ENCODE measurements around the gene GC. TPM values are rescaled to one million over a fixed set of nuclear protein-coding genes. Genes with fewer than 3 reads are reported as not detected.
A peak's percentile ranks its signal among the peaks of the same experiment; 100 is the strongest.
"Not testable (repeated sequence)": the region's sequence is repeated elsewhere in the genome, so short reads cannot be mapped to it uniquely, and the experiment has no call there.

Gene GC
- polyA plus RNA-seq, 3 donors from 2014 or later, result not detected

DNA sequence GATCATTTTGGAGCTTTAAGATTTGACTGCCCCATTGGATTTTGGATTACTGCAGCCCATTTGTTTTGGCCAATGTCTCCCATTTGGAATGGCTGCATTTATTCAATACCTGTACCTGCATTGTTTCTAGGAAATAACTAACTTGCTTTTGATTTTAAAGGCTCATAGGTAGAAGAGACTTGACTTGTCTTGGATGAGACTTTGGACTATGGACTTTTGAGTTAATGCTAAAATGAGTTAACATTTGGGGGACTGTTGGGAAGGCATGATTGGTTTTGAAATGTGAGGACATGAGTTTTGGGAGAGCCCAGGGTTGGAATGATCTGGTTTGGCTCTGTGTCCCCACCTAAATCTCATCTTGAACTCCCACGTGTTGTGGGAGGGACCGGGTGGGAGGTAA is 45.1 kb downstream of the GC start:
- not testable (repeated sequence) for H3K9me3 Mint-ChIP-seq; H3K27ac Mint-ChIP-seq; H3K4me3 Mint-ChIP-seq; H3K36me3 Mint-ChIP-seq; H3K4me1 Mint-ChIP-seq; H3K27me3 Mint-ChIP-seq (ENCODE audit: low read depth in 3 of 3); DNase-seq

DNA sequence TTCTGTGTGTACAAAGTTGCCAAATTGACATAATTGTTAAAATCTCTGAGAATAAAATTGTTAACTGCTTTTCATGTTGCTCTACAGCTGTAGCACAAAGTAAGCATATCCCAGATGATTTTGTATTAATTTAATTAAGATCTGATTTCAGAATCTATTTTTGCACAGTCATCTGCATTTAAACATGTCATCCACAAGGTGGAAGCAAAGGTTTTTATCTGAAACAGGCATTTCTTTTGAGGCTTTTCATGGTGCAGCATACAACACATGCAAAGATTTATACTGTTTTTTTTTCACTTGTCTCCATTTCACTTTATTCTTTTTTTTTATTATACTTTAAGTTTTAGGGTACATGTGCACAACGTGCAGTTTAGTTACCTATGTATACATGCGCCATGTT is 51.2 kb downstream of the GC start:
- peaks cover 0 to 5% (median 0%) of the 10 kb centered on the region in 3 donors for H3K27me3 Mint-ChIP-seq (ENCODE audit: low read depth in 3 of 3)
- no peaks in the 10 kb centered on the region for H3K9me3 Mint-ChIP-seq
- H3K4me3 Mint-ChIP-seq, result no peak overlapping the region
- no peak for DNase-seq
- H3K27ac Mint-ChIP-seq, result no peak overlapping the region
- H3K36me3 Mint-ChIP-seq, result no peaks in the 10 kb centered on the region
- H3K4me1 Mint-ChIP-seq, result no peaks in the 10 kb centered on the region

DNA sequence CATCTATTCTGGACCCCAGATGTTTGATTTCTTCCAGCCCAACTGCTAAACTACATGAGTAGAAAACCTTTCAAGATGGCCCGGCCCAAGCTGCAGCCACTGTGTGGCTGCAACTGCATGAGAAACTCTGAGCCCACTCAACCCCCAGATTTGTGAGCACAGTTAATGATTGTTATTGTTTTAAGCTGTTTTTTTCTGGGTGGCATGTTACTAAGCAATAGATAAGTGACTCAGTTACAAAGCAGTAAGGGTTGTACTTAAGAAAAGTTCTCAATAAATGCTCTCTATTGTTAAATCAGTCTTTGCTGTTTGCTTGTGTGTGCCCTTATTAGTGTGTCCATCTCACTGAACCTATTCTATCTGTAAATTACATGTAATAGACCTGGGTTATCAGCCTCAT is 51.8 kb downstream of the GC start:
- Mint-ChIP-seq H3K36me3 (no peaks in the 10 kb centered on the region), H3K4me3 (no peak overlapping the region), H3K27ac (no peak overlapping the region), H3K9me3 (no peaks in the 10 kb centered on the region), H3K4me1 (no peaks in the 10 kb centered on the region), H3K27me3 (ENCODE audit: low read depth in 3 of 3) (peaks cover 0 to 5% (median 0%) of the 10 kb centered on the region in 3 donors)
- DNase-seq, result no peak

DNA sequence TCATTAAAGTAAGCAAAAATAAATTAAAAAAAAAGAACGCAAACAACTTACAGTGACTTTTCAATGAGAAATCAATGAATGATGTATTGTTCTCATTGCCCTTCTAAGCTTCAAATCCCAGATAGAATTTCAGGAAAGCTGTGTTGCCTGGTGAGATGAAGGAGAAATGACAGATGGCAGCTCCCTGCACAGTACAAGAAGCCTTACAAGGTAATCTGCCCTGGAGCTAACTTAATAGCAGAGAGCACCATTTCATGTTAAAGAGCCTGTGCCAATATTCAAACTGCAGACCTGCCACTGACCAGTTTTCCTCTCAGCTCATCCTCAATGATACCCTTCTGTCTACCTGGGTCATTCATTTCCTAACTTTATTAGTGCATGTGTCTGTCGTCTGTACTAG is 54.0 kb downstream of the GC start:
- Mint-ChIP-seq H3K27me3 (ENCODE audit: low read depth in 3 of 3) (peaks cover 3 to 8% (median 8%) of the 10 kb centered on the region in 3 donors), H3K4me1 (no peaks in the 10 kb centered on the region), H3K36me3 (no peaks in the 10 kb centered on the region), H3K27ac (no peak overlapping the region), H3K9me3 (no peaks in the 10 kb centered on the region), H3K4me3 (no peak overlapping the region)
- no peak for DNase-seq

DNA sequence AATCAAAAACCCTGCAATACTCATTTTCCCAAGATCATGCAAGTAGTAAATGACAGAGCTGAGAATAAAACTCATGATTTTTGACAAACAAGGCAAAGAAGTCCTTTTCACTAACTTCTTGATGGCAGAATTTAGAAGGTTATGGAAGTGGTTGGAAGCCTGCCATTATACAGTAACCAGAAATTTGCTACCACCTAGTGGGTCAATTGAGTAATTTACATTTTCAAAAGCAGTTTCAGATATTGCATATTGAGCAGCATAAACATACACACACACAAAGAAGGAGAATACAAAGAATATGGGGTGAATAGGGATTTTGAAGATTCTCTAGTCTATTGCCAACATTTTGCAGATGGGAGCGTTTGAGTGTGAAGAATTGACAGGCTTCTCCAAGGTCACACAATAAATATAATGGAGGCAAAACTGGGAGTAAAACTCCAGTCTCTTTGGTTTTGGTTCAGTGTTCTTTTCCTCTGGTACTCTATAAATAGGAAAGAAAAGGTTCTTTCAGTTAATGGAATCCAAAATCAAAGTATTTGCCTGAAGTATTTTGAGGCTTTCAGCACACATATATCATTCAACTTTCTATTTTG is 70.2 kb downstream of the GC start:
- Mint-ChIP-seq H3K4me3 (no peak overlapping the region), H3K27ac (no peak overlapping the region), H3K27me3 (ENCODE audit: low read depth in 3 of 3) (peaks cover 1 to 6% (median 3%) of the 10 kb centered on the region in 3 donors), H3K9me3 (no peaks in the 10 kb centered on the region), H3K36me3 (no peaks in the 10 kb centered on the region), H3K4me1 (no peaks in the 10 kb centered on the region)
- DNase-seq, result peak; percentile 14 to 35 (median 17)

DNA sequence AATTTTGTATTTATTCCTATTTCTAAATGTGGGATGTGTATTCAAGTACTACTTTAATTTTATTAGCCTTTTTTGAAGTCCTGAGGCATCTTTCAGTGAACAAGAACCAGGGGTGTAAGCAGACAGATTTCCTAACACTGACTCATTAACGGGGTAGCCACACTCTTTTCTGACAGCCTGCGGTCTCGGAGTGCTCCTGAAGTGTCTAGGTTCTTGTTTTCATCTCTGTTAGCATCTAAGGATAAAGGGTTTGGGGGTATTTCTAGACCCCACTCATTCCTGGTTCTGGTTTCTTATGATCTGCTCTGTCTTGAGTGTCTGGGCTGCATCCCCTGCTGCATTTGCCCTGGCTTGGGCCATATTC is 71.9 kb downstream of the GC start:
- Mint-ChIP-seq H3K27ac (no peak overlapping the region), H3K4me1 (no peaks in the 10 kb centered on the region), H3K9me3 (peaks cover 0 to 1% (median 0%) of the 10 kb centered on the region in 6 donors), H3K27me3 (ENCODE audit: low read depth in 3 of 3) (peaks cover 0 to 2% (median 0%) of the 10 kb centered on the region in 3 donors), H3K36me3 (no peaks in the 10 kb centered on the region), H3K4me3 (no peak overlapping the region)
- DNase-seq, result no peak

DNA sequence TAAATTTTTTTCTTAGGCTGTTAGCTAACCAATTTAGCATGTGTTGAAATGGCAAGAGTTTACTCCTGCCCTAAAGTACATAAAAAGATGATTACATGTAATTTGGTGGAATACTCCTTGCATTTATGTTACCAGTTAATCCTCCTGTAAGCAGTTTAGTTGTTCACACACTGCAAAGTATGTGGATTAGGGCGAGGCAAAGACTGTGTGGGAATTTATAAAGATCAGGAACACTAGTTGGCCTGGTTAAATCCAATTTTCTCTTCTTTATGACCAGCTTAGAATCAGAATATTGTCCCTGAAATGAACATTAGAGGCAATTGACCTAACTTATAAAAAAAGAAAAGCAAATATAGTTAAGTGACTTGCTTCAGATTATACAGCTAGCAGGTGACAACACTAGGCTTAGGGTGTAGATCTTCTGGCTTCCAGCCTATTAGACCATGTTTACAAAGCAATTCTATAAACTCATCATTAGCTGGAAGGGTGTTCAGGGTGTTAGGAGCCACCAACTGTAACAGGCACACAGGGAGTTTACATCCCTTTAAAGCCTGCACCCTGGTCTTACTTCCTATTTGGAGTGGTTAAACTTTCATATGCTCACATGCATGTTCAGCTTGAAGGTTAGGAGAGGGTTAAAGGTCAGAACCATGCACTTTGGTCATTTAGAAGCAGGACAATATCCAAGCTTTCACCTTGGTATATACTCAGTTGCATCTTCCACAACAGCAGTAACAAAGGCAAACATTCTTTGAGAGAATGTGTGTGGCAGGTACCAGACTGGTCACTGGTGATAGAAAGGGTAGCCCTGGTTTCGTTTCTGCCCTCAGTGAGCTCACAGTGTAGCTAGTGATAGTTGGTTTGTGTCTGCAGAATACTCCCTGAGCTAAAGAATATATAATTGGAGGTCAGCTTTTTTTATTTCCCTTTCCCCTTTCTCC is 72.6 kb downstream of the GC start:
- Mint-ChIP-seq H3K36me3 (no peaks in the 10 kb centered on the region), H3K27me3 (ENCODE audit: low read depth in 3 of 3) (peaks cover 0 to 3% (median 0%) of the 10 kb centered on the region in 3 donors), H3K4me1 (no peaks in the 10 kb centered on the region), H3K9me3 (peaks cover 0 to 1% (median 0%) of the 10 kb centered on the region in 6 donors), H3K27ac (no peak overlapping the region), H3K4me3 (no peak overlapping the region)
- DNase-seq, result no peak

DNA sequence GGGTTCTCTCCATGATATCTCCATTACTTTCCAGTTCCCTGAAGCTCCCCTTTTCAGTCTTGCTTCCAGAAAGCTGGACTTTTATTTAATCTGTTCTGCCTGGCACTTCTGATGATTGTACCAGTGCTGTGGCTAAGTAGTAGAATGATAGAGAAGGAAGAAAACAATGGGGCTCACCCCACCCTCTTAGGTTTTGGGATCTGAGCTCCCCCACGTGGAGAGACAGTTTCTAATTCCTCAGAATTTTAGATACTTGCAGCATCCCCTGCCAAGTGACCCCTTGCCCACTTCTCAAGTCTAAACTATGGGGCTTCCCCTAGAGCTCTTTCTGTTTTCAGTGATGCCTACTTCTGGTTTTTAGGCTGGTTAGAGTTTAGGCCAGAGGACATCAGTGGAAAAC is 73.9 kb downstream of the GC start:
- no peaks in the 10 kb centered on the region for H3K36me3 Mint-ChIP-seq
- DNase-seq, result no peak
- no peak overlapping the region for H3K4me3 Mint-ChIP-seq
- H3K27me3 Mint-ChIP-seq (ENCODE audit: low read depth in 3 of 3), result peaks cover 0 to 1% (median 0%) of the 10 kb centered on the region in 3 donors
- no peak overlapping the region for H3K27ac Mint-ChIP-seq
- H3K4me1 Mint-ChIP-seq, result no peaks in the 10 kb centered on the region
- H3K9me3 Mint-ChIP-seq, result peaks cover 0 to 1% (median 0%) of the 10 kb centered on the region in 6 donors

DNA sequence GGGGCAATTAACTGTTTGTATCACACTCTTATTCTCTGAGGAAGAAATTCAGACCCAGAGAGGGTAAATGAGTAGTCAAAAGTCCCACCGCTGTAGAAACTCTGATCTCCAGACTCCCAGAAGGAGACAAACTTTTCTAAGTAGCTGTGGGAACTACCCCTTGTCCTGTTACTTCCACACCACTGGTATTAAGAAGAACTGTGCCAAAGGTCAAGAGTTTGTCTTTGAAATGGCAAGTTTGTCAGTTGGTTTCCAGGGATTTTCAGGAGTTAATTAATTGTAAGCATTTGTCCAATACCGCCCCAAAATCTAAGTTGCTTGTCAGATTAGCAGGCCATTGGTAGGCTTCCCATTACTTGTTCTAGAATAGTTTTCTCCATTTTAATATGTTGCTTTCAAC is 85.7 kb downstream of the GC start:
- no peak for DNase-seq
- H3K27me3 Mint-ChIP-seq (ENCODE audit: low read depth in 3 of 3), result peaks cover 3 to 11% (median 4%) of the 10 kb centered on the region in 3 donors
- no peaks in the 10 kb centered on the region for H3K4me1 Mint-ChIP-seq
- H3K27ac Mint-ChIP-seq, result no peak overlapping the region
- H3K9me3 Mint-ChIP-seq, result no peaks in the 10 kb centered on the region
- H3K36me3 Mint-ChIP-seq, result no peaks in the 10 kb centered on the region
- no peak overlapping the region for H3K4me3 Mint-ChIP-seq

DNA sequence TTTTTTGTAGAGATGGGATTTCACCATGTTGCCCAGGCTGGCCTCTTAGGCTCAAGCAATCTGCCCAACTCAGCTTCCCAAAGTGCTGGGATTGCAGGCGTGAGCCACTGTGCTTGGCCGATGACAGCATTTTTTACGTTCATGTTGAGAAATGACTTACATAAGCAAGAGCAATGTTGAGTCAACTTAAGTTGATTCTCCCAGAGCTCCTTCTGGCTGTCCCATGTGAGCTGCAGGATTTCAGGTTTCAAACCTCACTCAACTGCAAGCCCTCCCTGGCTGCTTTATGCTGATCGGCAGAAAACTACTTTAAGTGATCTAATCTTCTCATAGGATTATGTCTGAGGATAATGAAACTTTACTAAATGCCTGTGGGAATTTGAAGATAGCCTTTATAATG is 86.8 kb downstream of the GC start:
- Mint-ChIP-seq H3K27me3 (ENCODE audit: low read depth in 3 of 3) (peaks cover 3 to 8% (median 6%) of the 10 kb centered on the region in 3 donors), H3K36me3 (no peaks in the 10 kb centered on the region), H3K4me3 (no peak overlapping the region), H3K4me1 (no peaks in the 10 kb centered on the region), H3K9me3 (no peaks in the 10 kb centered on the region), H3K27ac (no peak overlapping the region)
- DNase-seq, result no peak

DNA sequence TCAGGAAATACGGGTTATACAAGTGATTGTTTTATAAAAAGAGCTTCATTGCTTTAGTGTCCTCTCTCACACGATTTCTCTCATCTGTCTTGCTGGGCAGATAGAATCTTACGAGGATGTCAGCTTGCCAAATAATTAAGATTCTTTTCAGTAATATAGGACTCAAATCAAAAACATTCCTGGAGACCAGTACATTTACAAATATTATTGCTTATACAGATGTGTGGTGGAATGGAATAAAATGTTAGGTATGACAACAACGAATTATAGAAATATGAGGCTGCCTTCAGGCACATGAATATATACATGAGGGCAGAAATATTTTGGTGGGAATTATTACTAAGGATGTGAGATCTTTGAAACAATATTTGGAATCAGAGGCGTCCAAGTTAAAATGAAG is 88.9 kb downstream of the GC start:
- Mint-ChIP-seq H3K9me3 (no peaks in the 10 kb centered on the region), H3K27me3 (ENCODE audit: low read depth in 3 of 3) (peaks cover 3 to 8% (median 6%) of the 10 kb centered on the region in 3 donors)

DNA sequence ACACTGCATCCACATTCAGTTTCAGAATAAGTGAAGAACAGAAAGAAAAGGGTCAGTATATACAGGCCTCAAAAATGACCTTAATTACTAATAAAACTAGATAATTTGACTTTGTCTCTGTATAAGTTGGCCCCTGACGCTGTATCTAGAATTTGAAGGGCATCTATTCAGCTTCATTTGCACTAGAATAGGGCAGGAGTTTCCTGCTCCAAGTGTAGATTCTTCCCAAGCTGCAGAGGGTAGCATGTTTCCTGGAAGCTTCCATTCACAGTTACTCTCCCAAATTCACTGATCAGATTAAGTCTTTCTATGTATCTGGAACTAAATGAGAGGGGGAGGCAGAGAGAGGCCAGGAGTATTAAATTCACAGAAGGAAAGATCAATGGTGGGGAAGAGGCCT is 90.9 kb downstream of the GC start:
- no peak for DNase-seq
- Mint-ChIP-seq H3K9me3 (no peaks in the 10 kb centered on the region), H3K4me3 (no peak overlapping the region), H3K36me3 (no peaks in the 10 kb centered on the region), H3K27ac (no peak overlapping the region), H3K4me1 (no peaks in the 10 kb centered on the region), H3K27me3 (ENCODE audit: low read depth in 3 of 3) (peaks cover 2 to 6% (median 4%) of the 10 kb centered on the region in 3 donors)

More for the DNA sequence above, 88.9 kb downstream of the GC start:
- Mint-ChIP-seq H3K27ac (no peak overlapping the region), H3K4me1 (no peaks in the 10 kb centered on the region), H3K4me3 (no peak overlapping the region), H3K36me3 (no peaks in the 10 kb centered on the region)
- no peak for DNase-seq

DNA sequence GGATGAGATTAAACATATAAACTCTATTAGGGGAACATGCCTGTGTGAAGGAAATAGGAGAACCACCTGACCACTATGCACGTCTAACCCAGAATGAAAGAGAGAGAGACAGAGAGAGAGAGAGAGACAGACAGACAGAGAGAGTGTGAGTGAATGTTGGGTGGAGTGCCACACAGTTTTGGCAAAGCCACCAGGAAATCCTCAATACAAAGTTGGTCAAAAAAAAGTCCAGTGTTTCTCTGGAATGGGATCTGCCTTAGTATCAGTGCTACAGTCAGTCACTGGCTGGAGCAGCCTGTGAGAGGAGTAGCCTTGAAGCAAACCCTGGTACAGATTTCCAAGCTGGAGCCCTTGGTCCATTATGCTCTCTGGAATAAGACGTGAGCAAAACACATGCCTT is 91.7 kb downstream of the GC start:
- peaks cover 2 to 4% (median 4%) of the 10 kb centered on the region in 3 donors for H3K27me3 Mint-ChIP-seq (ENCODE audit: low read depth in 3 of 3)
- no peak for DNase-seq
- no peaks in the 10 kb centered on the region for H3K36me3 Mint-ChIP-seq
- no peak overlapping the region for H3K27ac Mint-ChIP-seq
- no peaks in the 10 kb centered on the region for H3K9me3 Mint-ChIP-seq
- H3K4me3 Mint-ChIP-seq, result no peak overlapping the region
- no peaks in the 10 kb centered on the region for H3K4me1 Mint-ChIP-seq

Data from immature natural killer cell (primary cell).